Loucy (cell line): ENCODE data around the gene DACH1.

Source experiments
- CTCF ChIP-seq: fragments of 200-600 bp; sonication (generic); conservative IDR thresholded peaks from 2 replicates; pipeline ENCODE4 v1.5.1; 2014; ENCODE audit warnings: mild to moderate bottlenecking, antibody characterized with exemption, low read length
- EZH2phosphoT487 ChIP-seq: fragments of 200-600 bp; IDR thresholded peaks from 2 replicates; pipeline ENCODE4 v1.6.1; 2018; ENCODE audit warnings: antibody characterized with exemption, mild to moderate bottlenecking, moderate library complexity, borderline replicate concordance

GRCh38 chr13:71787414-71787813 is 79.6 kb downstream of the DACH1 start:
- no peak for TF ChIP-seq CTCF
- TF ChIP-seq EZH2phosphoT487 = no peak
